Right ventricle myocardium inferior (tissue), 1 donor: ENCODE data around the gene PDE1A. TPM values are rescaled to one million over a fixed set of nuclear protein-coding genes. Genes with fewer than 3 reads are reported as not detected.
A peak's percentile ranks its signal among the peaks of the same experiment; 100 is the strongest.

Experiments used
- ATAC-seq: fragments of 200-7000 bp; cut with Tn5 transposase; one replicate; pipeline ENCODE4 v1.9.1; 2020; ENCODE audit warnings: mild to moderate bottlenecking, moderate library complexity
- DNase-seq: peaks from one replicate; pipeline ENCODE4 v3.0.0; 2021; ENCODE audit errors: missing footprints
- intact Hi-C: fragments of 100-400 bp; cut with DNase I; formaldehyde crosslinking; loops from one replicate; pipeline ENCODE4 v1.11.0; 2022
- long read RNA-seq: library from polyadenylated mRNA; unstranded; transcript quantifications from one replicate; pipeline ENCODE4 v2.0.0, GENCODE V29; 2021
- total RNA-seq: library from RNA; stranded (reverse); fragmentation: NEBNext Ultra II Directional; extraction: Animal tissue kit (Norgen Biotek cat#: 25700); gene quantifications from one replicate; pipeline ENCODE4 v1.2.1, GENCODE V29; 2021
- donor health status: DM: no; HTN: yes; CAD: no; lungs with severe emphysema.

PDE1A gene
- 14.6 TPM for total RNA-seq
- long read RNA-seq, partial matches to known transcripts = 3 of 13 reads
- long read RNA-seq, other reads (novel, unspliced or antisense) = 6 of 13 reads

GRCh38 chr2:182426918-182427240, at the start of gene PDE1A:
TSS of gene PDE1A (minus strand) at chr2:182427036.
- peak; percentile 59 for ATAC-seq
- intact Hi-C loops = loop anchor here (5.0 kb wide), 2 partner anchors 220 to 240 kb away; no protein-coding TSS in a partner anchor
- DNase-seq = no peak

GRCh38 chr2:182473635-182474034, 46.8 kb upstream of the PDE1A start:
- no peak for ATAC-seq
- DNase-seq = no peak
- intact Hi-C loops = no loop called here

GRCh38 chr2:182463760-182464159, 36.9 kb upstream of the PDE1A start:
- DNase-seq (no peak), ATAC-seq (peak; percentile 91)
- intact Hi-C loops = loop anchor here (2.0 to 10.0 kb wide), 2 partner anchors 121 to 151 kb away; no protein-coding TSS in a partner anchor

- DNase-seq (no peak), ATAC-seq (no peak)
- intact Hi-C loops = no loop called here
These were observed 29.9 kb upstream of the PDE1A start for GRCh38 chr2:182456784-182457183.

- no peak for ATAC-seq
- intact Hi-C loops = no loop called here
These were observed 25.7 kb upstream of the PDE1A start for GRCh38 chr2:182452456-182452990.

GRCh38 chr2:182448371-182448770, 21.5 kb upstream of the PDE1A start:
- intact Hi-C loops = no loop called here
- ATAC-seq = no peak
- no peak for DNase-seq

More at GRCh38 chr2:182452456-182452990, 25.7 kb upstream of the PDE1A start:
- DNase-seq = no peak

GRCh38 chr2:182447863-182448262, 21.0 kb upstream of the PDE1A start:
- peak; percentile 46 for ATAC-seq
- DNase-seq = no peak
- intact Hi-C loops = no loop called here

- ATAC-seq (no peak), DNase-seq (no peak)
- intact Hi-C loops = no loop called here
These were observed 20.3 kb upstream of the PDE1A start for GRCh38 chr2:182447163-182447562.

GRCh38 chr2:182446087-182446486, 19.3 kb upstream of the PDE1A start:
- DNase-seq = no peak
- intact Hi-C loops = no loop called here
- peak; percentile 42 for ATAC-seq

- DNase-seq (no peak), ATAC-seq (no peak)
- intact Hi-C loops = no loop called here
These were observed 18.6 kb upstream of the PDE1A start for GRCh38 chr2:182445391-182445965.

- intact Hi-C loops = no loop called here
These were observed 18.0 kb upstream of the PDE1A start for GRCh38 chr2:182444806-182445205.

GRCh38 chr2:182444170-182444569, 17.3 kb upstream of the PDE1A start:
- intact Hi-C loops = no loop called here
- ATAC-seq (no peak), DNase-seq (no peak)

More at GRCh38 chr2:182444806-182445205, 18.0 kb upstream of the PDE1A start:
- DNase-seq (no peak), ATAC-seq (no peak)

GRCh38 chr2:182436252-182436651, 9.4 kb upstream of the PDE1A start:
- DNase-seq (no peak), ATAC-seq (no peak)
- intact Hi-C loops = no loop called here

GRCh38 chr2:182435754-182436153, 8.9 kb upstream of the PDE1A start:
- DNase-seq = no peak
- intact Hi-C loops = no loop called here
- ATAC-seq = no peak

- ATAC-seq = no peak
- intact Hi-C loops = no loop called here
- no peak for DNase-seq
These were observed 5.2 kb upstream of the PDE1A start for GRCh38 chr2:182432051-182432450.

- no peak for DNase-seq
- ATAC-seq = no peak
- intact Hi-C loops = loop anchor here (5.0 kb wide), 2 partner anchors 219 to 241 kb away; no protein-coding TSS in a partner anchor
These were observed 1.6 kb upstream of the PDE1A start for GRCh38 chr2:182428476-182428875.

GRCh38 chr2:182426082-182426917, 536 bp downstream of the PDE1A start:
- DNase-seq (no peak), ATAC-seq (peak; percentile 72)
- intact Hi-C loops = loop anchor here (5.0 kb wide), 2 partner anchors 221 to 239 kb away; no protein-coding TSS in a partner anchor

- intact Hi-C loops = loop anchor here (2.0 to 5.0 kb wide), 2 partner anchors 50 to 181 kb away; no protein-coding TSS in a partner anchor
- DNase-seq (no peak), ATAC-seq (peak; percentile 49)
These were observed 4.0 kb downstream of the PDE1A start for GRCh38 chr2:182422864-182423263.

GRCh38 chr2:182420669-182421068, 6.2 kb downstream of the PDE1A start:
- no peak for DNase-seq
- intact Hi-C loops = loop anchor here (5.0 kb wide), 1 partner anchor 178 kb away; no protein-coding TSS in a partner anchor
- ATAC-seq = no peak

GRCh38 chr2:182416861-182417260, 10.0 kb downstream of the PDE1A start:
- DNase-seq (no peak), ATAC-seq (peak; percentile 20)
- intact Hi-C loops = no loop called here
